ENCODE data around the gene TMEM191C.
"Not testable (repeated sequence)": the region's sequence is repeated elsewhere in the genome, so short reads cannot be mapped to it uniquely, and the experiment has no call there.

TMEM191C gene

GRCh38 chr22:21446827-21447690 lies 20.1 kb upstream of the TMEM191C start:
- DNase-seq: no peak

DNA sequence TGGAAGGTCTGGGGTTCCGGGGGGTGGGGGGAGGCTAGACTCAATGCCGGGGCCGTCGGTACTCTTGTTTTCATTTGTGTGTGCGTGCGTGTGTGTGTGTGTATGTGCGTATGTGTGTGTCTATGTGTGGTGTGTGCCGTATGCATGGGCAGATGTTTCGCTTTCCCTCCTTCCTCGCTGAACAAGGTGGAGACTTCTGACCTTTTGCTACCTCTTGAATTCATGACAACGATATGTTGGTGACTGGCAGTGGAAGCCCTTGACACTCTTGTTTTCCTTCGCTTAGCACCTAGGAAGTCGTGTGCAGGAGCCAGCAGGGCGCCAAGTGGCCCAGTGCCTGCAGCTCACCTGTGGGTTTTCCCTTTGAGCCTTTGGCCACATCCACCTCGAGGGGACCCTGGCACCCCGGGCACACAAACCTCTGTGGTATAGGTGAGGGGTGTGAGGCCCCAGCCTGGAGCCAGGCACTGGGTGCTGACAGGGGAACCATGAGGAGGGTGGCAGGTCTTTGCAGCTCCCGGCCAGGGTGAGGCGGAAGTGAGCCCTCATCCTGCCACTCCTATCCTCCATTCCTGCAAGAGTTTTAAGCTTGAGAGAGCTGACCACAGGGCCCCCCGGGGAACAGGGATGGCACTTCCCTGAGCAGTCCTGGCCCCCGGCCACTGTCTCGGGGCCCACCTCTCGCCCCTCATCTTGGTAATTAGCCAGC lies 19.3 kb upstream of the TMEM191C start:
- no peak for DNase-seq

GRCh38 chr22:21448627-21449416 lies 18.4 kb upstream of the TMEM191C start:
- no peak for DNase-seq

DNA sequence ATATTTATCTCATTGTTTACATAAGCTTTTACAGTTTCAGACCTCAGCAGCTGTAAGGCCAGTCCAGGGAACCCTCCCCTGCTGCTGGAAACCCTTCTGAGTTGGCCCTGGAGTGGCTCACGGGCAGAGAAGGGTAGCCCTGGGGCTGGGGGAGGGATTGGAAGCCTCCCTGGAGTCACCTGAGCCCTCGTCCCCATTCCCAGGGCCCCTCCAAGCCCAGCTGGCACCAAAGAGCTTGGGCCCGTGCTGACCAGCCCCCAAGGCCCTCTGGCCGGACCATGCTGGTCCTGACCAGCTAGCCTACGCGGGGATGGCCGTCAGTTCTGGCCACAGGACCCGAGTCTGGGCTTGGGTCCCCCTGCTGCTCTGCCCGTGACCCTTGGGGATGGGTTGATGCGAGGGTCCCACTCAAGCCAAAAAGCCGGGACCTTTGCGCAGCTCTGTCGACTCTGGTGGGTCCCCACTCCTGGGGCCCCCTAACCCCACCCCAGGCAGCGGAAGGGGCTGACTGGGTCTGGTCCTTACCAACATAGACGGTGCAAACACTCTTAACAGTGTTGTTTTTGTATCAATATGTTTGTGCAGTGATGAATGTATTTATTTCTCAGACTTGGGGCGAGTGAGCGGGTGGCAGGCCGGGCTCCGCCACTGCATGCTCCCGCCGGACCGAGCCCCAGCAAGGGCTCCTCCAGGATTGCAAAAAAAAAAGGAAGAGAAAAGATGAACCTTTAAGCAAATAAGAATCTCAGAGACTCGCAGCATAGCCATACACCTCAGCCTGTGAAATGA lies 17.5 kb upstream of the TMEM191C start:
- no peak for DNase-seq

DNA sequence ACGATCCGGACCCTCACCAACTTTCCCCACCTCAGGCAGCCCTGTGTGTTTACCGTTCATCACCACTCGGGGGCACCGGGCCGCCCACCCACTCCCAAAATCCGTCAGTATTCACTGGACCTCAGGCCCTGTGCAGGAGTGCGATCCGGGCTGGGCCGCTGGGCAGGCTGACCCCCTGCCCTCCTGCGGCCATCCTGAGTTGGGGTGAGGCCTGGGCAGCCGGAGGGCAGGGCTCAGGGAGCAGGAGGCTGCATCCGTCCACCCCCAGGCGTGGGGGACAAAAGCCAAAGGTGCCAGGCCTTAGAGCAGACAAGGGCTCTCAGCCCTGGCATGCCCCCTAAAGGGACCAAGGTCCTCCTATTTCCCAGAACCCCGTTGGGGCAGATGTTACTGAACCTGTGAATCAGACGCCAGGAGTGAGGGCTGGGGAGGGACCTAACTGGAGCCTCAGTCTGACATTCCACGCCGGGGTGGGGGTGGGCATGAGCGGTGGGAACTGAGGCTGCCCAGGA lies 16.8 kb upstream of the TMEM191C start:
- DNase-seq: no peak

- no peak for DNase-seq
Observed at GRCh38 chr22:21450858-21451353, 16.3 kb upstream of the TMEM191C start.

DNA sequence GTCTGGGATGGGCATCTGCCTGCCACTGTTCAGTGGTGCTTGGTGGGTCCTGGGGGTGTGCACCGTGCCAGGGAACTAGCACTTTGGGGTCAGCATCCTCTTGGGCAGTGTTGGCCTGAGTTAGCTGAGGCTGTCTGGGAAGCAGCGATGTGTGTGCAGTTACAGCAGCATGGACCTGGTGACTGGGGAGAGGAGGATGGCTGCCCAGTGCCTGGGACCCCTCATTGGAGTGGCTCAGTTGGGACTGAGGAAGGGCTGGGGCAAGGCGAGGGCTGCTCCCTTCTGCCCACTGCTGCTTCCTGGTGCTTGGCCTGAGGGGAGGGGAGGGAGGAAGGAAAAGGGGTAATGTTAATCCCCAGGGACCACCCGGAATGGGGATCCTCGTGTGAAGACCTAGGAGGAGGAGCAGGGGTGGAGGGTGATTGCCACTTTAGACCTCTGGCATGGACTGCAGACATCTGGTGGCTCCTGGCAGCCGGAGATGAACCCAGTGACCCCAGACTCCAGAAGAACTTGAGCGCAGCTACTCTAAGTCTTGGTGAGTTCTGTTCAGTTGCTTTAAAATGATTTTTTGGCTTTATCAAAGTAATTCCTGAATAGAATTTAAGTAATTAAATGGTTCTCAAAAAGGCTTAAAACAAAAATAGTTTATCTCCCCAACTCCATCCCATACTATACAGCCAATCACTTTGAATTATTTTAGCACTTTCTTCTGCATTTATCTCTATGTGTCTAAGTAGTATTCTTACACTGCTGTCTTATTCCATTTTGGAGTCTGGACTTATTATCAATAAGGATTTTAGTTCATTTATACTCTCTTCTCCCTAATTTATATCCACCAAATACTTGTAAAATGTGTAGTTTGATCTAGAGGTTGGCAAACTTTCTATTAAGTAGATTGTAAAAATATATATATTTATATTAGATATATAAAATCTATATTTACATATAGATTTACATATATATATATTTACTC lies 15.4 kb upstream of the TMEM191C start:
- no peak for DNase-seq

GRCh38 chr22:21452666-21453065 lies 14.5 kb upstream of the TMEM191C start:
- not testable (repeated sequence) for DNase-seq

GRCh38 chr22:21454998-21455333 lies 12.2 kb upstream of the TMEM191C start:
- DNase-seq: not testable (repeated sequence)

DNA sequence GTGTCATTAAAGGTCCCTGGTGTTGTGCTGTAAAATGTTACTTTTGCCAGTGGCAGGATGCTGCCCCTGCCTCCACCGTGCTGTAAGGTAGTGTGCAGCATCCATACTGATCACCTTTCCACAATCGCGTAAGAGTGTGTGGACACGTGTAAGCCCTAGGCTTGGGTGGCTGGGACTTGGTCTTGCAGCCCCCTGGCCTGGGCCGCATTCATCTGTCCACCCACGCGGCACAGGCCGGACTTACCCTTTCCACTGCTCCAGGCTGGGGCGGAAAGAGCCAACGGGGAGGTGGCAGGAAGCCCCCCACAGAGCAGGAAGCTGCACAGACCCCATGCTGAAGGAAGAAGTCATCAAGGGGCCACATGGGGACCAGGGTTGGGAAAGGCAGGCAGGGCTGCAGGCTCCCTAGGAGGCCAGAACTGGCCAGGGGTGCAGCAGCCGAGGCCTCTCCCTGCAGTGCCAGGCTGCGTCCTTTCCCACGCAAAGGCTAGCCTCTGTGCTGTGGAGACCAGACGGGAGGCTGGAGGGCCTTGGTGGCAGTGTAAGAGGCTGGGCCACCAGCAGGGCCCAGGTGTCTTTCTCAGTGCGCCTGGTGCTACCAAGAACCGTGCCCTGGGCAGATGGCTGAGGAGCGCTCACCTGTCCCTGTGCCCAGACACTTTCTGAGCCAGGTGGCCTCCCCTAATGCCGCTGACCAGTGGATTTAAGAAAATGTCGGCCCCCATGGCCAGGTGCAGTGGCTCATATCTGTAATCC lies 11.7 kb upstream of the TMEM191C start:
- no peak for DNase-seq

DNA sequence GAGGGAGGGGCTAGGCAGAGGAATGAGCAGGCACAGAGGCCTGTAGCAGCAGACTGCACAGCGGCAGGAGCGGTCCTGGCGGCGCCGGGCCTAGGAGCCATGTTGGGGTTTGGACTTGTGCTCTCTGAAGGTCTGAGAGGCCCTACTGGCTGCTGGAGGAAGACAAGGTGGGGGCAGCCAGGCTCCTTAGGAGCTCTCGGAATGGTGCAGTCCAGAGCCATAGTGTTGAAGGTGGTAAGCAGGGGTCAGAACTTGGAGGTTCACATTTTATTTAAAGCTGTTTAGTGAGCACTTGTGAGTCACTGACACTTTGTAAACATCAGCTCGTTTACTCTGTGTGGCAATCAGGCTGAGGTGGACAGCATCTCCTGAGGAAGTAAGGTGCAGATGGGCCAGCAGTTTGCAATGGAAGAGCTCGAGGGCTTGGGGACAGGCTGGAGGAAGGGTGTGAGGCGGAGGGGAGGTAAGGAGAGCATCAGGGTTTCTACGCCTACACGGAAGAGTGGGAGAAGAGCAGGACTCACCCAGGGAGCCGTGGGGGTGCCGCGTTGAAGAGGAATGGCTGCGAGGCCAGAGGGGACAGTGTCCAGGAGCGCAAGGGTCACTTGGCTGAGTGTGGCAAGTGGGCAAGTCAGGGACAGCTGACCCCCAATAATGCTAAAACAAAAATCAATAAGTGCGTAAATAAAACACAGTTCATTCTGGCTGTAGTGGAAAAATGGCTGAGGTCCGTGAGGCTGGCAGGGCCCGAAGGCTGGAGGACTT lies 10.0 kb upstream of the TMEM191C start:
- no peak for DNase-seq

- not testable (repeated sequence) for DNase-seq
Observed at GRCh38 chr22:21462672-21463071, 4.5 kb upstream of the TMEM191C start.

- peak; percentile 89 for DNase-seq
Observed at GRCh38 chr22:21468194-21469096, 1.3 kb downstream of the TMEM191C start.

DNA sequence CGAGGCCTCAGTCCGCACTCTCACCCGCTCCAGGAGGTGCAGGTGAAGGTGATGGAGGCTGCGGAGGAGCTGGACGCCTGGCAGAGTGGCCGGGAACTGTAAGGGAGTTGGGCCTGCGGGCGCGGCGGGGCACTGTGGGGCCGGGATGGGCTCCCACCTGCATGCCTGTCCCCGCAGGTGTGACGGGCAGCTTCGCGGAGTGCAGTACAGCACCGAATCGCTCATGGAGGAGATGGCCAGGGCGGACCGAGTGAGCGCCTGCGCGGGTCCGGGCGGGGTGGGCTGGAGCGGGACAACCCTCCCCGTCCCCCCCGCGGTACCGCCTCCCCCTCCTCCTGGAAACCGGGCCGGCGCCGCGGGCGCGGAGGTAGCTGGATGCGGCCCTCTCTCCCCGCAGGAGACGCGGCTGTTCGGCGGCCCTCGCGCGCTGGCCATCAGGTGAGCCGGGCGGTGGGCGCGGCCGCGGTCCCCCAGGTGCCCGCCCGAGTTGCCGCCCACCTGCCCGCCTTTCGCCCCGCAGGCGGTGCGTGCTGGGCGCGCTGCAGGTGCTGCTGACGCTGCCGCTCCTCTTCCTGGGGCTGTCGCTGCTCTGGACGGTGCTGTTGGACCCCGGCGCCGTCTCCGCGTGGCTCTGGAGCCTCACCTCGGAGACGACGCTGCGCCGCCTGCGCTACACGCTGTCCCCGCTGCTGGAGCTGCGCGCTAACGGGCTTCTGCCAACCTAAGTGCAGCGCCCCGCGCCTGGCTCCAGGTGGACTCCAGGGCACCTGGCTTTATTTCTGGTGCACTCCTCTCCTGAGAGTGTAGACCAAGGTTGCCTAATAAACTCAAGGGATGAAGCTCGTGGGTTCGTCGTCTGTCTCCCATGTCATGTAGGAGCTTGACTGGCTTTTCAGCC lies 2.2 kb downstream of the TMEM191C start:
- DNase-seq: not testable (repeated sequence)

DNA sequence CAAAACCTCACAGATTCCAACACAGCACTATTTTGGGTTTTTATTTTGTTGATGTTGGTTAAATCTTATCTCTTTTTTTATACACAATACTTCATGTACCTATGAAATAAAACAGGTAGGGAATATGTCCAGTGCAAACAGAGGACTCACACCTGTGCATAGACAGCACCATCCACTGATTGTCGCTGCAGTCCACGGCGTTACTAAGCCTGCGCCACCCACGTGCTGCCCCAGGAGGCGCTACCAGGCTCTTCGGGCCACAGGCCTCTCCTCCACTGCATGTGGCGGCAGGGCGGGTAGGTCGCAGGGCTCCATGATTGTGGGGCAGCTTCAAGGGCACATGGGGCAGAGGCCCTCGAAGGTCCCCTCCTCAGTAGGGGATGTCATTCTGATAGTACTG lies 5.8 kb downstream of the TMEM191C start:
- not testable (repeated sequence) for DNase-seq

- DNase-seq: not testable (repeated sequence)
Observed at GRCh38 chr22:21473664-21474063, 6.5 kb downstream of the TMEM191C start.

- DNase-seq: not testable (repeated sequence)
Observed at GRCh38 chr22:21484039-21484438, 16.9 kb downstream of the TMEM191C start.

Data from activated CD4-positive, alpha-beta T cell treated with anti-CD3 and anti-CD28 coated beads, Interleukin-10, Interleukin-2, amounts not matched to agents 100 ng/mL and 50 ng/mL, durations not matched to agents 16 hours and 8 hours (primary cell).